GM12878 (cell line): Measurements from ENCODE around the gene GPR176. TPM values are rescaled to one million over a fixed set of nuclear protein-coding genes. Genes with fewer than 3 reads are reported as not detected.

ENCODE experiments used
- MTA2 ChIP-seq: fragments of 450-650 bp; IDR thresholded peaks from 2 replicates; pipeline ENCODE4 v1.6.1; 2016; ENCODE audit warnings: low read depth, mild to moderate bottlenecking, moderate library complexity
- ZNF217 ChIP-seq: fragments of 450-650 bp; IDR thresholded peaks from 2 replicates; pipeline ENCODE4 v1.6.1; 2017; ENCODE audit warnings: antibody characterized with exemption, mild to moderate bottlenecking
- polyA plus RNA-seq, 11 experiments: library from polyadenylated mRNA; depleted of rRNA in 4 of 11; unstranded in 6 of 11; stranded (reverse) in 5 of 11; fragments of >200 nt; fragmentation: Nextera tagmentation in 4 of 11; fragmentation: Illumina TruSeq in 1 of 11; extraction: Ambion mirVana in 4 of 11; extraction: Trizol in 1 of 11; gene quantifications; 1 replicate in 1 of 11; 2 replicates in 10 of 11; pipeline versions ENCODE4 v1.2.1 to v1.2.3, GENCODE V29; 2011 to 2016; ENCODE audit warnings: inconsistent platforms in 2 of 11, missing spikeins in 2 of 11, low read depth in 1 of 11
- total RNA-seq, 4 experiments: library from RNA; depleted of rRNA in 3 of 4; stranded (reverse); fragments of >200 nt in 3 of 4; fragmentation: Illumina TruSeq in 1 of 4; extraction: Trizol in 1 of 4; gene quantifications; 2 replicates each; pipeline versions ENCODE4 v1.2.1 to v1.2.3, GENCODE V29; 2013 to 2021
- TF ChIP-seq, protein P1 (sequence below): IDR thresholded peaks from 2 replicates; pipeline ENCODE4 v1.6.1; 2012; ENCODE audit warnings: improper control_type of control experiment, low read depth, low read length; ENCODE audit not compliant: insufficient replicate concordance
- TF ChIP-seq, protein P2 (sequence below): fragments of 150-350 bp; IDR thresholded peaks from 2 replicates; pipeline ENCODE4 v1.6.1; 2014; ENCODE audit warnings: mild to moderate bottlenecking, low read depth, low read length
- TF ChIP-seq, protein P3 (sequence below): fragments of 450-650 bp; IDR thresholded peaks from 2 replicates; pipeline ENCODE4 v1.6.1; 2017; ENCODE audit warnings: borderline replicate concordance

Gene GPR176
- total and polyA plus RNA-seq, 10 of the 15 experiments (the other 5 are each of a cell fraction or from before 2014, with no cell fraction given), result 0.02 to 0.33 (median 0.16) TPM; not detected in 4

DNA sequence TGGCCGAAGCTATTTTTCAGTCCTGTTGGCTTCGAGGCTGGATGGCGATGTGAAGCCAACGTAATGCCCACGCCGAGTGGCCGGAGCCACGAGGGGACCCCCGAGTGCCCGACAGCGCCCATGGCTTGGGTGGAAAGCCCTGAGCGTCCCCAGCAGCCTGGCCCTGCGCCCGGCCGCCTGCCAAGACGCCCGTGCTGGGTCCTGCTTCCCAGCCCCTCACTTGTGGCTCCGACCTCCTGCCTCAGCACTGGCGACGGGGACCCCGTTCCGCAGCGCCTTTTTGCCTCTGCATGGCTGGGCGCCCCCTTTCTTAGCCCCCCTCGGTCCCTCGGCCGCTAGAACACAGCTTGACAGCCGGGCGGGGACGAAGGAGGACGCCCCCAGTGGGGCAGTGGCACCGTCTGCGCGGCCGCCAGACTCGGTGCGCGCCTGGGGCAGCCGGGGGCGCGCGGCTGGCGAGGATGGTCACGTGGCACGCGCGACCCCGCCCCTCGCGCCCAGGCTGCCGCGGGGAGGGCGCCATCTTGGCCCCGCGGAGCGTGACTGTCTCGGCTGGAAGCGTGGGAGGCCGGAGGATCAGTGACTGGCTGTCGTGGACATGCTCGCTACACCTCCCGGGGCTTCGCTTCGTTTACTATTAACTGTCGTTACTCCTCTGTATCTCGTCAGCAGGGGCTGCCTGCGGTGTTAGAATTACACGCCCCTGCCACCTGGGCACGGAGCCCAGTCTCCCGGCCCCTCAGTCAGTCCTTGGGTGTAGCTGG, 626 bp upstream of the GPR176 start (continued):
- TF ChIP-seq, protein P1, sequence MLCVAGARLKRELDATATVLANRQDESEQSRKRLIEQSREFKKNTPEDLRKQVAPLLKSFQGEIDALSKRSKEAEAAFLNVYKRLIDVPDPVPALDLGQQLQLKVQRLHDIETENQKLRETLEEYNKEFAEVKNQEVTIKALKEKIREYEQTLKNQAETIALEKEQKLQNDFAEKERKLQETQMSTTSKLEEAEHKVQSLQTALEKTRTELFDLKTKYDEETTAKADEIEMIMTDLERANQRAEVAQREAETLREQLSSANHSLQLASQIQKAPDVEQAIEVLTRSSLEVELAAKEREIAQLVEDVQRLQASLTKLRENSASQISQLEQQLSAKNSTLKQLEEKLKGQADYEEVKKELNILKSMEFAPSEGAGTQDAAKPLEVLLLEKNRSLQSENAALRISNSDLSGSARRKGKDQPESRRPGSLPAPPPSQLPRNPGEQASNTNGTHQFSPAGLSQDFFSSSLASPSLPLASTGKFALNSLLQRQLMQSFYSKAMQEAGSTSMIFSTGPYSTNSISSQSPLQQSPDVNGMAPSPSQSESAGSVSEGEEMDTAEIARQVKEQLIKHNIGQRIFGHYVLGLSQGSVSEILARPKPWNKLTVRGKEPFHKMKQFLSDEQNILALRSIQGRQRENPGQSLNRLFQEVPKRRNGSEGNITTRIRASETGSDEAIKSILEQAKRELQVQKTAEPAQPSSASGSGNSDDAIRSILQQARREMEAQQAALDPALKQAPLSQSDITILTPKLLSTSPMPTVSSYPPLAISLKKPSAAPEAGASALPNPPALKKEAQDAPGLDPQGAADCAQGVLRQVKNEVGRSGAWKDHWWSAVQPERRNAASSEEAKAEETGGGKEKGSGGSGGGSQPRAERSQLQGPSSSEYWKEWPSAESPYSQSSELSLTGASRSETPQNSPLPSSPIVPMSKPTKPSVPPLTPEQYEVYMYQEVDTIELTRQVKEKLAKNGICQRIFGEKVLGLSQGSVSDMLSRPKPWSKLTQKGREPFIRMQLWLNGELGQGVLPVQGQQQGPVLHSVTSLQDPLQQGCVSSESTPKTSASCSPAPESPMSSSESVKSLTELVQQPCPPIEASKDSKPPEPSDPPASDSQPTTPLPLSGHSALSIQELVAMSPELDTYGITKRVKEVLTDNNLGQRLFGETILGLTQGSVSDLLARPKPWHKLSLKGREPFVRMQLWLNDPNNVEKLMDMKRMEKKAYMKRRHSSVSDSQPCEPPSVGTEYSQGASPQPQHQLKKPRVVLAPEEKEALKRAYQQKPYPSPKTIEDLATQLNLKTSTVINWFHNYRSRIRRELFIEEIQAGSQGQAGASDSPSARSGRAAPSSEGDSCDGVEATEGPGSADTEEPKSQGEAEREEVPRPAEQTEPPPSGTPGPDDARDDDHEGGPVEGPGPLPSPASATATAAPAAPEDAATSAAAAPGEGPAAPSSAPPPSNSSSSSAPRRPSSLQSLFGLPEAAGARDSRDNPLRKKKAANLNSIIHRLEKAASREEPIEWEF, result no peak
- TF ChIP-seq, protein P2, sequence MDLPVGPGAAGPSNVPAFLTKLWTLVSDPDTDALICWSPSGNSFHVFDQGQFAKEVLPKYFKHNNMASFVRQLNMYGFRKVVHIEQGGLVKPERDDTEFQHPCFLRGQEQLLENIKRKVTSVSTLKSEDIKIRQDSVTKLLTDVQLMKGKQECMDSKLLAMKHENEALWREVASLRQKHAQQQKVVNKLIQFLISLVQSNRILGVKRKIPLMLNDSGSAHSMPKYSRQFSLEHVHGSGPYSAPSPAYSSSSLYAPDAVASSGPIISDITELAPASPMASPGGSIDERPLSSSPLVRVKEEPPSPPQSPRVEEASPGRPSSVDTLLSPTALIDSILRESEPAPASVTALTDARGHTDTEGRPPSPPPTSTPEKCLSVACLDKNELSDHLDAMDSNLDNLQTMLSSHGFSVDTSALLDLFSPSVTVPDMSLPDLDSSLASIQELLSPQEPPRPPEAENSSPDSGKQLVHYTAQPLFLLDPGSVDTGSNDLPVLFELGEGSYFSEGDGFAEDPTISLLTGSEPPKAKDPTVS, result no peak
- TF ChIP-seq MTA2 (no peak), ZNF217 (0 out of 2 replicates have a peak, but pooled peaks have one; percentile 25)
- TF ChIP-seq, protein P3, sequence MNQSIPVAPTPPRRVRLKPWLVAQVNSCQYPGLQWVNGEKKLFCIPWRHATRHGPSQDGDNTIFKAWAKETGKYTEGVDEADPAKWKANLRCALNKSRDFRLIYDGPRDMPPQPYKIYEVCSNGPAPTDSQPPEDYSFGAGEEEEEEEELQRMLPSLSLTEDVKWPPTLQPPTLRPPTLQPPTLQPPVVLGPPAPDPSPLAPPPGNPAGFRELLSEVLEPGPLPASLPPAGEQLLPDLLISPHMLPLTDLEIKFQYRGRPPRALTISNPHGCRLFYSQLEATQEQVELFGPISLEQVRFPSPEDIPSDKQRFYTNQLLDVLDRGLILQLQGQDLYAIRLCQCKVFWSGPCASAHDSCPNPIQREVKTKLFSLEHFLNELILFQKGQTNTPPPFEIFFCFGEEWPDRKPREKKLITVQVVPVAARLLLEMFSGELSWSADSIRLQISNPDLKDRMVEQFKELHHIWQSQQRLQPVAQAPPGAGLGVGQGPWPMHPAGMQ, result no peak
- TF ChIP-seq, all 136 proteins: peak for 37
